ENCODE results near the gene PHF21B. TPM values are rescaled to one million over a fixed set of nuclear protein-coding genes. Genes with fewer than 3 reads are reported as not detected.

The PHF21B gene
- total RNA-seq, 1 donor from 2014 or later, result 4.6 TPM

DNA sequence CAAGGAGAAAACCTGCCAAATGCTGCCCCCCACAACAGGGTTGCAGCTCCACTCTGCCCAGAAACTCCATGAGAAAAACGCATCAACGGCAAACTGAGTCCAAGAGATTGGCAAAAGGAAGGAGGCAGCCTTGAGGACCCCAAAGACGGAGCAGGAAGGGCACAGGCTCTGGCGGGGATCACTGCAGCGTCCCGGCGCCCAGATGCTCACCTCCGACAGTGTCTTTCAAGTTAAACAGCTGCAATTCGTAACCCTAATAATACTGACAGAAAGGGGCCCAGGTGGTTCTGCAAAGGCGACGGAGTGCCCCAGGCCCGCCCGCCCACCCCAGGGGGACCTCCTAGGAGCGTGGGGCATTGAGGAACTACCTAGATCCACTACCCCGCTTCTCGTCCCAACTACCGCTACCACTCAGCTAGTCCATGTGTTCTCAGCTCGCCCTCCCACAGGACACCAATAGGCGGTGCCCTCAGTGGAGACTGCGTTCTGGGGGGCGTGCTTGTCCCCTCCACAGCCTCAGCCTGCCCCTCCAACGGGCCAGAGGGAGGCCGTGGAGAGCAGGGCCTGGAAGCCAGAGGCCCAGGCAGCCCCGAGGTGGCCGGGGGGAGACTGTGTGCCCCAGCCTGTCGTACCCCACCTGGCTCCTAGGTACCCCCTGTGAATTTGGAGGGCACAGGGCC lies 127.4 kb downstream of the PHF21B start:
- Mint-ChIP-seq H3K9me3 (ENCODE audit: unreplicated experiment) (no peaks in the 10 kb centered on the region), H3K36me3 (ENCODE audit: low read depth, unreplicated experiment) (peaks cover 4% of the 10 kb centered on the region), H3K4me1 (ENCODE audit: unreplicated experiment) (no peaks in the 10 kb centered on the region), H3K27me3 (ENCODE audit: unreplicated experiment) (peaks cover 1% of the 10 kb centered on the region), H3K4me3 (ENCODE audit: unreplicated experiment) (no peak overlapping the region), H3K27ac (ENCODE audit: unreplicated experiment) (no peak overlapping the region)
- no peak for DNase-seq (ENCODE audit: low spot score)
- TF ChIP-seq, protein P1, sequence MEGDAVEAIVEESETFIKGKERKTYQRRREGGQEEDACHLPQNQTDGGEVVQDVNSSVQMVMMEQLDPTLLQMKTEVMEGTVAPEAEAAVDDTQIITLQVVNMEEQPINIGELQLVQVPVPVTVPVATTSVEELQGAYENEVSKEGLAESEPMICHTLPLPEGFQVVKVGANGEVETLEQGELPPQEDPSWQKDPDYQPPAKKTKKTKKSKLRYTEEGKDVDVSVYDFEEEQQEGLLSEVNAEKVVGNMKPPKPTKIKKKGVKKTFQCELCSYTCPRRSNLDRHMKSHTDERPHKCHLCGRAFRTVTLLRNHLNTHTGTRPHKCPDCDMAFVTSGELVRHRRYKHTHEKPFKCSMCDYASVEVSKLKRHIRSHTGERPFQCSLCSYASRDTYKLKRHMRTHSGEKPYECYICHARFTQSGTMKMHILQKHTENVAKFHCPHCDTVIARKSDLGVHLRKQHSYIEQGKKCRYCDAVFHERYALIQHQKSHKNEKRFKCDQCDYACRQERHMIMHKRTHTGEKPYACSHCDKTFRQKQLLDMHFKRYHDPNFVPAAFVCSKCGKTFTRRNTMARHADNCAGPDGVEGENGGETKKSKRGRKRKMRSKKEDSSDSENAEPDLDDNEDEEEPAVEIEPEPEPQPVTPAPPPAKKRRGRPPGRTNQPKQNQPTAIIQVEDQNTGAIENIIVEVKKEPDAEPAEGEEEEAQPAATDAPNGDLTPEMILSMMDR (IDR thresholded peaks at IDR 0.05; ENCODE audit: unreplicated experiment), result no peak

DNA sequence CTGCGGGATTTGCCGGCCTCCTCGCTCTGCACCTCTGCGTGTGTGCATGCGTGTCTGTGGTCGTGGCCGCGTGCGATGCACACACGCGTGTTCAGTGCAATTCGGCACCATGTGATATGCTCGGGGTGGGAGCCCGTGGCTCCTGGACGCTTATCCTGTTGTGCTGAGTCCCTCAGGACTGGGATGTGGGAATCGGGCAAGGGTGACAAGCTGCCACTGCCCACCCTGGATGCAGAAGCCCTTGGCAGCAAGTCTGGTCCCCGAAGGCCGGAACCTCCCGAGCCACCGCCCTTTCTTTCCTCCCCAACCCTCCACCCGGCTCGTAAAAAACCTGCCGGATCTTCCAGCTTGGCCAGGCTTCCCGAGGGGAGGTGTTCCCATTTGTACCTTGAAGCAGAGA lies 128.2 kb downstream of the PHF21B start:
- peaks cover 1% of the 10 kb centered on the region for H3K27me3 Mint-ChIP-seq (ENCODE audit: unreplicated experiment)
- H3K27ac Mint-ChIP-seq (ENCODE audit: unreplicated experiment), result no peak overlapping the region

DNA sequence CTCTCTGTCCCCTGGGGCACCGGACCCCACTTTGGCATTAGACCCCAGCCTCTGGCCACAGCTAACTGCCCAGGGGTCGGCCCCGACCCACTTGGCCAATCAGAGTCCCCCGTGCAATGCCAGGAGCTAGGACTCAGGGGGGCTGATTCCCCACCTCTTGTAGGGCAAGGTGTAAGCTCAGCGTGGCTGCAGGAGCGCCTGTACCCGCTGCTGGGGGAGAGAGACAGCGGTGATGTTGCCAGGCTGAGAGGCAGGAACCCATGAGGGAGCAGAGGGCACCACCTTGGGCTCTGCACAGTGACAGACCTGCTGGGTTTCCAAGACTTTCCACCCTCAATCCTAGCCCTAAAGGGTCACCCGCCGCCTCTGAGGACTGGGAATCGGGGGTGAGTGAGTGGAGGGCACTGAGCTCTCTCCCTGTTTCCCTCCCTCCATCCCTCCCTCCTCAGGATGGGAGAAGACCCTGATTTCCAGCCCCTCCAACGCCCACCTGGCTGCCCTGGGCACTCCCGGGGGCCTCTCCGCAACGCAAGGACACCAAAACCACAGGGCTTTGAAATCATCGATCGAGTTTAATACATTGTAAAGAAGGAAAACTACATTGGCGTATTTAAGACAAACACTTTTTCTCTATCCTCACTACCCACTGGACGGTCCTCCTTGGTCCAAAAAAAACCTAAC lies 129.1 kb downstream of the PHF21B start:
- Mint-ChIP-seq H3K36me3 (ENCODE audit: low read depth, unreplicated experiment) (peaks cover 10% of the 10 kb centered on the region), H3K27me3 (ENCODE audit: unreplicated experiment) (peaks cover 1% of the 10 kb centered on the region), H3K4me1 (ENCODE audit: unreplicated experiment) (no peaks in the 10 kb centered on the region), H3K27ac (ENCODE audit: unreplicated experiment) (no peak overlapping the region), H3K4me3 (ENCODE audit: unreplicated experiment) (no peak overlapping the region), H3K9me3 (ENCODE audit: unreplicated experiment) (peaks cover 4% of the 10 kb centered on the region)
- TF ChIP-seq, protein P1 (IDR thresholded peaks at IDR 0.05; ENCODE audit: unreplicated experiment), result no peak
- DNase-seq (ENCODE audit: low spot score), result no peak

More for the DNA sequence above, 128.2 kb downstream of the PHF21B start:
- Mint-ChIP-seq H3K4me1 (ENCODE audit: unreplicated experiment) (no peaks in the 10 kb centered on the region), H3K36me3 (ENCODE audit: low read depth, unreplicated experiment) (peaks cover 7% of the 10 kb centered on the region), H3K4me3 (ENCODE audit: unreplicated experiment) (no peak overlapping the region), H3K9me3 (ENCODE audit: unreplicated experiment) (peaks cover 4% of the 10 kb centered on the region)
- TF ChIP-seq, protein P1 (IDR thresholded peaks at IDR 0.05; ENCODE audit: unreplicated experiment), result no peak
- DNase-seq (ENCODE audit: low spot score), result no peak

DNA sequence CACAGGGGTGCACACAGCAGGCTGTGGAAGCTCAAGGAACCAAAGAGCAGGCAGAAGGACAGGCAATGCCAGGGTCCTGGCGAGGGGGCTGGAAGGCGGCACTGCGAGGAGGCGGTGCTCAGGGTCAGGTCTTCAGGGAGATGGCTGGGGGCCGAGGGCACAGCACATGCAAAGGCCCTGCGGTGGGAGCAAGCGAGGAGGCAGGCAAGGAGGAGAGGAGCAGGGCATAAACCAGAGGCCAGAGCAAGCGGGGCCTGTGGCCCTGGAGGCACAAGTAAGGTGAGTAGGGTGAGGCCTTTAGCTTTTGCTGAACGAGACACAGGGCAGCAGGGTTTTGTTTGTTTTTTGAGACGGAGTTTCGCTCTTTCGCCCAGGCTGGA lies 130.5 kb downstream of the PHF21B start:
- no peak overlapping the region for H3K27ac Mint-ChIP-seq (ENCODE audit: unreplicated experiment)
- no peak for DNase-seq (ENCODE audit: low spot score)
- peaks cover 4% of the 10 kb centered on the region for H3K9me3 Mint-ChIP-seq (ENCODE audit: unreplicated experiment)
- TF ChIP-seq, protein P1 (IDR thresholded peaks at IDR 0.05; ENCODE audit: unreplicated experiment), result no peak
- H3K4me3 Mint-ChIP-seq (ENCODE audit: unreplicated experiment), result no peak overlapping the region
- peaks cover 1% of the 10 kb centered on the region for H3K27me3 Mint-ChIP-seq (ENCODE audit: unreplicated experiment)
- no peaks in the 10 kb centered on the region for H3K4me1 Mint-ChIP-seq (ENCODE audit: unreplicated experiment)
- H3K36me3 Mint-ChIP-seq (ENCODE audit: low read depth, unreplicated experiment), result peaks cover 10% of the 10 kb centered on the region

Data from endothelial cell (in vitro differentiated cells).